Thymus (tissue), 11 donors: Measurements from ENCODE around the gene CPPED1. TPM values are rescaled to one million over a fixed set of nuclear protein-coding genes. Genes with fewer than 3 reads are reported as not detected.

Source experiments
- DNase-seq, 9 donors: peaks; one replicate each; pipeline ENCODE4 v3.0.0-alpha.2; 2013; ENCODE audit warnings: low spot score in 9 of 9, low read depth in 6 of 9, missing footprints in 1 of 9
- H3K27ac ChIP-seq, 2 donors: one replicate each; pipeline ENCODE4 v1.5.1; 2013; ENCODE audit warnings: control low read depth in 1 of 2, low read depth in 1 of 2, low read length in 1 of 2, mild to moderate bottlenecking in 1 of 2, moderate library complexity in 1 of 2
- H3K27me3 ChIP-seq, 2 donors: one replicate each; pipeline ENCODE4 v1.5.1; 2013; ENCODE audit warnings: low read length in 1 of 2; ENCODE audit not compliant: control insufficient read depth in 2 of 2, insufficient read depth in 1 of 2
- H3K36me3 ChIP-seq, 2 donors: one replicate each; pipeline ENCODE4 v1.5.1; 2013; ENCODE audit warnings: low read length in 1 of 2, mild to moderate bottlenecking in 1 of 2, moderate library complexity in 1 of 2; ENCODE audit not compliant: control insufficient read depth in 2 of 2, insufficient read depth in 2 of 2
- H3K4me1 ChIP-seq, 2 donors: one replicate each; pipeline ENCODE4 v1.5.1; 2013; ENCODE audit warnings: low read length in 2 of 2; ENCODE audit not compliant: control insufficient read depth in 2 of 2, insufficient read depth in 2 of 2
- H3K4me3 ChIP-seq, 2 donors: one replicate each; pipeline ENCODE4 v1.5.1; 2013; ENCODE audit warnings: low read length in 2 of 2, control low read depth in 1 of 2, mild to moderate bottlenecking in 1 of 2
- H3K9me3 ChIP-seq, 2 donors: one replicate each; pipeline ENCODE4 v1.5.1; 2013; ENCODE audit warnings: low read length in 1 of 2, mild to moderate bottlenecking in 1 of 2; ENCODE audit not compliant: control insufficient read depth in 2 of 2, insufficient read depth in 1 of 2
- WGBS: extraction: QIAGEN DNeasy Blood & Tissue Kit; methylation state at CpG from one replicate; pipeline ENCODE4 v1.1.7; 2013; 5-methylcytosine and 5-hydroxymethylcytosine counted together
- polyA plus RNA-seq: library from polyadenylated mRNA; stranded (reverse); fragments of 200-250 nt; gene quantifications from one replicate; pipeline ENCODE4 v1.2.3, GENCODE V29; 2013
- total RNA-seq: library from RNA; stranded (reverse); fragments of 120-200 nt; gene quantifications from one replicate; pipeline ENCODE4 v1.2.4, GENCODE V29; 2013
- donor health status: healthy.

CPPED1 gene
- total and polyA plus RNA-seq, 2 donors = 4.0 to 10.1 TPM

DNA sequence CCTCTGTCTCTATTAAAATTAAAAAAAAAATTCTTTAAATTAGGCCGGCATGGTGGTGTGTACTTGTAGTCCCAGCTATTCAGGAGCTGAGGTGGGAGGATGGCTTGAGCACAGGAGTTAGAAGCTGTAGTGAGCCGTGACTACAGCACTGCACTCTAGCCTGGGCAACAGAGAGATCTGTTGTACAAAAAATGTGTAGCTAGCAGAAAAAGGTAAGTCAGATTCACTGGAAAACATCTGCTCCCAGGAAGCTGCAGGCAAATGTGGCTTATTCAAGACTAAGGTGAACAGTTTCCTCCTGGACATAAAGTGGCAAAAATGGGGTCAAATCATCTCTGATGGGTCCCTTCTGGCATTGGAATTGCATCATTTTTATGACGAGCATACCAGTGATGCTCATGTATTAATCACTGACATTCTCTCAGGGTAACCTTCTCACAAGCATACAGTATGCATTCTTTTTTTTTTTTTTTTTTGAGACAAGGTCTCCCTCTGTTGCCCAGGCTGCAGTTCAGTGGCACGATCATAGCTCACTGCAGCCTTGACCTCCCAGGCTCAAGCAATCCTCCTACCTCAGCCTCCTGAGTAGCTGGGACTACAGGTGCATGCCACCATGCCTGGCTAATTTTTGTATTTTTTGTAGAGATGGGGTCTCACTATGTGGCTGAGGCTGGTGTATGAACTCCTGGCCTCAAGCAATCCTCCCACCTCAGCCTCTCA, 48.7 kb downstream of the CPPED1 start:
- whole genome bisulfite sequencing = 96% methylated on average over 4 of the region's 4 CpGs
- Histone ChIP-seq H3K27ac (no peak overlapping the region), H3K9me3 (no peaks in the 10 kb centered on the region), H3K36me3 (no peaks in the 10 kb centered on the region), H3K4me3 (no peak overlapping the region), H3K27me3 (no peaks in the 10 kb centered on the region), H3K4me1 (no peaks in the 10 kb centered on the region)
- DNase-seq = no peak

DNA sequence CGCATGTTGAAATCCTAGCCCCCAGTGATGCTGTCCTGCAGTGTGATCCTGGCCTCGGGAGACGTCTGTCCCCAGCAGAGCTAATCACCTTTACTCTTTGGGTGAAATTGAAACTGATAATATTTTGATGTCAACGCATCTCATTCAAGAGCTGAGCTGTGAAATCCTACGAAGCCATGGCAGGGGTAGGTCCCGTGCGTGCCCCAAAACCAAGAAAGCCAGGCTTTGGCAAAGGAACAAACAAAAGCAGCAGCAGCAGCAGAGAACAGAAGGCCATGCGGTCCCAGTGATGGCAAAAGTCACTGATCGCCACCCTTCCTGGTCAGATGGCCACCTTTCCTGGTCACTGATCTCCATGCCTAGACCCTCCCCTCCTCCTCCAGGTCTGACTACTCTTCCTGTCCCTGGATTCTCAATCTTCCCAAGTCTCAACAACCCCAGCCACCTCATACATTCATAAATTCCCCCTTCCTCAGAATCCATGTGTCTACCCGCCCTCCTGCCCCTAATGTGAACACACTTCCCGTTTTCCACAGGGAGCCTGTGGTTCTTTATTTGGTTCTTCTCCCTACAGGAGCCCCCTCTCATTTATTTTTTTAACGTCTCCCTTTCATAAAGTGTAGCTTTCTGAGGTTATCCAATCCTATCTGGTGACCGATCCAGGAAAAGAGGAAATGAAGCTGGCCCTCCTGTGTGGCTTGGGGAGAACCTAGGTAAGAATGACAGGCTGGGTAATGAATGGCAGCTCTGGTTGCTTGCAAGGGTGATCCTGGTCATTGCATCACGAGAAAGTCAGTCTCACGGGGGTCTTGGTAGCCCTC, 50.3 kb downstream of the CPPED1 start:
- no peak overlapping the region for H3K27ac ChIP-seq
- no peak for DNase-seq
- WGBS = 95% methylated on average over 15 of the region's 15 CpGs
- no peak overlapping the region for H3K4me3 ChIP-seq
- H3K4me1 ChIP-seq = no peaks in the 10 kb centered on the region
- no peaks in the 10 kb centered on the region for H3K9me3 ChIP-seq
- no peaks in the 10 kb centered on the region for H3K36me3 ChIP-seq
- no peaks in the 10 kb centered on the region for H3K27me3 ChIP-seq

DNA sequence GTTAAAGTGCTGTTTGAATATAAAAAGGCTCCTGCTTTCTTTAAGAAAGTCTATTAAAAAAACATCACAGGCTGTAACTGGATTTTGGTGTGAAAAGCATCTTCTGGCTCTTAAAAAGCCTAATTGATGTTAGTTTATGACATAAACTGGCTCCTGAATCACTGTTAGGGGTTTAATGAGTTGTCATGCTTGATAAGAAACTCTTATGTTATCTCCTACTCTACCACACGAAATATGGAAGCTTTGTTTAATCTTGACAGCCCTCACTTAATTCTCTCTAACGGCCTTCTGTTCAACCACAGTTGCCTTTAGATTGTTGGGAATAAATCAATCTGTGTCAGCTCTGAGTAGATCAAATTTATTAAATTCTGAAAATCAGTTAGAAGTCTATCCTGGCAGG, 51.5 kb downstream of the CPPED1 start:
- Histone ChIP-seq H3K4me3 (no peak overlapping the region), H3K27me3 (no peaks in the 10 kb centered on the region), H3K9me3 (no peaks in the 10 kb centered on the region), H3K27ac (no peak overlapping the region), H3K36me3 (no peaks in the 10 kb centered on the region), H3K4me1 (no peaks in the 10 kb centered on the region)
- WGBS = 67% methylated on average over 2 of the region's 2 CpGs
- DNase-seq = no peak

DNA sequence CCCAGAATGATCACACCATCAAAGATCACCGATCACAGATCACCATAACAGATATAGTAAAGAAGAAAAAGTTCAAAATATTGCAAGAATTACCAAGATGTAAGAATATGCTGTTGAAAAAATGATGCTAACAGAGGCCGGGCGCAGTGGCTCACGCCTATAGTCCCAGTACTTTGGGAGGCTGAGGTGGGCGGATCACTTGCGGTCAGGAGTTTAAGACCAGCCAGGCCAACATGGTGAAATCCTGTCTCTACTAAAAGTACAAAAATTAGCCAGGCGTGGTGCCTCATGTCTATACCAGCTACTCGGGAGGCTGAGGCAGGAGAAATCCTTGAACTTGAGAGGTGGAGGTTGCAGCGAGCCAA, 53.2 kb downstream of the CPPED1 start:
- no peaks in the 10 kb centered on the region for H3K27me3 ChIP-seq
- no peak for DNase-seq
- H3K36me3 ChIP-seq = no peaks in the 10 kb centered on the region
- no peaks in the 10 kb centered on the region for H3K4me1 ChIP-seq
- H3K27ac ChIP-seq = no peak overlapping the region
- no peak overlapping the region for H3K4me3 ChIP-seq
- 97% methylated on average over 9 of the region's 9 CpGs for WGBS
- H3K9me3 ChIP-seq = no peaks in the 10 kb centered on the region

DNA sequence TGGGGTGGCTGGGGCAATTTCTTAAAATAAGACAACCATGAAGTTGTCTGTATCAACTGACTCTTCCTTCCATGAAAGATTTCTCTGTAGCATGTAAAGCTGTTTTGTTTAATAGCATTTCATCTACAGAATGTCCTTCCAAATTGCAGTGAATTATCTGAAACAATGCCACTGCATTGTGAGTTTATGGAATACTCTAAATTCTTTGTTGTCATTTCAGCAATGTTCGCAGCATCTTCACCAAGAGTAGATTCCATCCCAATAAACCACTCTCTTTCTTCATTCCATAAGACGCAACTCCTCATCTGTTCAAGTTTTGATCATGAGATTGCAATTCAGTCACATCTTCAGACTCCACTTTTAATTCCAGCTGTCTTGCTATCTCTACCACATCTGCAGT, 54.6 kb downstream of the CPPED1 start:
- peaks cover 0 to 8% of the 10 kb centered on the region in 2 donors for H3K9me3 ChIP-seq
- no peaks in the 10 kb centered on the region for H3K27me3 ChIP-seq
- H3K36me3 ChIP-seq = no peaks in the 10 kb centered on the region
- H3K4me3 ChIP-seq = no peak overlapping the region
- no peak for DNase-seq
- 94% methylated on average over 2 of the region's 2 CpGs for WGBS
- no peak overlapping the region for H3K27ac ChIP-seq
- no peaks in the 10 kb centered on the region for H3K4me1 ChIP-seq

DNA sequence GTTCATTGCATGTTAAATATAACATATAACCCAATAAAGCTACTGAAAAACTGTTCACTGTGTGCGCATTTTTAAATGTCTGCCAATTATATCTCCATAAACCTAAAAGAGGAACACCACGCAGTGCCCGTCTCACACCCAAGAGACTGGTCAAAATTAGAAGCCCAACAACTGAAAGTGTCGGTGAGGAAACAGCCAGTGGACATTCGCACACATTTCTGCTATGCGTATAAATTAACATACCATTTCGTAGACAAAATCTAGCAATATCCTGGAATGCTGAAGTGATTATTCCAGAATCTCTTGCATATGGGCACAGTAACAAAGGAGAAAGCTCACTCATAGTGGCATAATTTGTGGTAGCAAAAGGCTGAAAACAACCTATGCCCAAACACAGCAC, 55.9 kb downstream of the CPPED1 start:
- Histone ChIP-seq H3K4me3 (no peak overlapping the region), H3K9me3 (peaks cover 0 to 8% of the 10 kb centered on the region in 2 donors), H3K27me3 (no peaks in the 10 kb centered on the region), H3K36me3 (no peaks in the 10 kb centered on the region), H3K4me1 (no peaks in the 10 kb centered on the region), H3K27ac (no peak overlapping the region)
- no peak for DNase-seq
- WGBS = 98% methylated on average over 7 of the region's 7 CpGs

DNA sequence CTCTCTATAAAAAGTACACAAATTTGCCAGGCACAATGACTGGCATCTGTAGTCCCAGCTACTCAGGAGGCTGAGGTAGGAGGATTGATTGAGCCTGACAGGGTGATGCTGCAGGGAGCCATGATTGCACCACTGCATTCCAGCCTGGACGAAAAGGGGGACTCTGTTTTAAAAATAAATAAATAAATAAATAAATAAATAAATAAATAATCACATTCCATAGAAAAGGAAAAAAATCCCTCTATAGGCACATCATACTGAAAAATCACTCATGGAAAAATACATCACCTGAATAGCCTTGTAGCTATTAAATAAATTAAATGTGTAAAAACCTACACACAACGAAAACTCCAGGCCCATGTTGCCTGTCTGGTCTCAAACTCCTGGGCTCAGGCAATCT, 56.4 kb downstream of the CPPED1 start:
- Histone ChIP-seq H3K4me1 (no peaks in the 10 kb centered on the region), H3K4me3 (no peak overlapping the region), H3K27me3 (no peaks in the 10 kb centered on the region), H3K9me3 (peaks cover 0 to 8% of the 10 kb centered on the region in 2 donors), H3K36me3 (no peaks in the 10 kb centered on the region), H3K27ac (no peak overlapping the region)
- WGBS = 96% methylated on average over 2 of the region's 2 CpGs
- no peak for DNase-seq

DNA sequence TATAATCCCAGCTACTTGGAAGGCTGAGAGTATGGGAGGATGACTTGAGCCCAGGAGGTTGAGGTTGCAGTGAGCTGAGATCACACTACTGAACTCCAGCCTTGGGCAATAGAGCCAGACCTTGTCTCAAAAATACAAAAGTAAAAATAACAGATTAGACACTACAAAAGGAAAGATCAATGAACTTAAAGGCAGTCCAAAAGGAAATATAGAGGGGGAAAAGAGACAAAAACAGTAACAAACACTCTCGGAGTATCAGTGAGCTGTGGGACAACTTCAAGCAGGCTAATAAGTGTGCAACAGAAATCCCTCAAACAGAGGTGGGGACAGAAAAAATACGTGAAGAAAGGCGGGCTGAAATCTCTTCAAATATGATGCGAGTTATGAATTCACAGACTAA, 58.8 kb downstream of the CPPED1 start:
- Histone ChIP-seq H3K27ac (no peak overlapping the region), H3K27me3 (no peaks in the 10 kb centered on the region), H3K36me3 (no peaks in the 10 kb centered on the region), H3K4me1 (no peaks in the 10 kb centered on the region), H3K9me3 (peaks cover 0 to 8% of the 10 kb centered on the region in 2 donors), H3K4me3 (no peak overlapping the region)
- 97% methylated on average over 4 of the region's 4 CpGs for WGBS
- no peak for DNase-seq

DNA sequence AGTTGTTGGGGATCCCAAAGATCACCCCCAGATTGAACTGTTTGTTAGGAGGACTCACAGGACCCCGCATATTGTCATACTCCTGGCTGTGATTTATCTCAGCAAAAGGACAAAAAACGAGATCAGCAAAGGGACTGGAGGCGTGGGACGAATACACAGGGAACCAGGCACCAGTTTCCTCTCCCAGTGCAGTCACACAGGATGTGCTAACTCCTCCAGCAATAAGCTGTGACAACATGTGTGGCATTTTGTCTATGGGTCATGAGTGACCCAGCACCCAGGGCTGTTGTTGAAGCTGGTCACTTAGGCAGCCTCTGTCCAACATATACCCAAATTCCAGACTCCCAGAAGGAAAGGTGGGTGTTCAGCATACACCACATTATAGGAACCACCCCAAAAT, 60.9 kb downstream of the CPPED1 start:
- Histone ChIP-seq H3K27ac (no peak overlapping the region), H3K36me3 (no peaks in the 10 kb centered on the region), H3K4me1 (no peaks in the 10 kb centered on the region), H3K9me3 (peaks cover 0 to 8% of the 10 kb centered on the region in 2 donors), H3K27me3 (no peaks in the 10 kb centered on the region), H3K4me3 (no peak overlapping the region)
- DNase-seq = no peak
- 81% methylated on average over 4 of the region's 4 CpGs for WGBS
